GM04503 (cell line): ENCODE results near the gene ZNF319.
"Not testable (repeated sequence)": the region's sequence is repeated elsewhere in the genome, so short reads cannot be mapped to it uniquely, and the experiment has no call there.

Experiments
- DNase-seq: peaks from one replicate; pipeline ENCODE4 v3.0.0-alpha.2; 2012; ENCODE audit warnings: low read depth

Gene ZNF319

DNA sequence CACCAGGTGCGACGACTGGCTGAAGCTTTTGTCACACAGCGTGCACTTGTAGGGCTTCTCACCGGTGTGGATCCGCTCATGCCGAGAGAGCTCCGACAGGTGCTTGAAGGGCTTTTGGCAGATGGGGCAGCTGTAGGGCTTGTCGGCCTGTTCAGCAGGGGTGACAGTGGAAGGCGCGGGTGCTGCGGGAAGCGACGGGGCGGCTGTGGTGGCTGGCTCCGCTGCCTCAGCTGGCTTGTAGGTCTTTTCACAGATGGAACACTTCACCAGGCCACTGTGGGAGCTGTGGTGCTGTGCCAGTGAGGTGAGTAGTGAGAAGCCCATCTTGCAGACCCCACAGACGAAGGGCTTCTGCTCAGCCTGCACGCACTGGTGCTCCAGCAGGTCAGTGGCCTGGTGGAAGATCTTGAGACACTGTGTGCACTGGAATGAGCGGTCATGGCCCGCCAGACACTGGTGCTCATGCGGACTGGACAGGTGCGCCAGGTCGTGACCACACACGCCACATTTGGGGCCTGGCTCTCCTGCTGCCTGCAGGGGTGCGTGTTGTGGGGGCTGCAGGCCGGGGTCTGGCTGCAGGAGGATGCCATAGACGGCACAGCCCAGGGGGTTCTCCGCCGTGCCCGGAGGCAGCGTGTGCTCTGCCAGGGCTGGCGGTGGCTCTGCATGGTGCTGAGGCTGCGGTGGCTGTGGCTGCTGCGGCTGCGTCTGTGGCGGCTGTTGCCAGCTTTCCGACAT, 2.8 kb downstream of the ZNF319 start:
- no peak for DNase-seq

DNA sequence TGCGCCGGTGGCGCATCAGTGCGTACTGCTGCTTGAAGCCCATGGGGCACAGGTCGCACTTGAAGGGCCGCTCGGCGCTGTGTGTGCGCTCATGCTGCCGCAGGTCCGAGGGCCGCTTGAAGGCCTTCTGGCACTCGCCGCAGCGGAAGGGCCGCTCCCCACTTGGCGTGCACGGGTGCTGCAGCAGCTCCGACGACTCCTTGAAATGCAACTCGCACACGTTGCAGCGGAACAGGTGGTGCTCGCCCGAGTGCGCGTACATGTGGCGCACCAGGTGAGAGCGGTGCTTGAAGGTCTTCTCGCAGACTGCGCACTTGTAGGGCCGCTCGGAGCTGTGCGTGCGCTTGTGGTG, 3.3 kb downstream of the ZNF319 start:
- no peak for DNase-seq

DNA sequence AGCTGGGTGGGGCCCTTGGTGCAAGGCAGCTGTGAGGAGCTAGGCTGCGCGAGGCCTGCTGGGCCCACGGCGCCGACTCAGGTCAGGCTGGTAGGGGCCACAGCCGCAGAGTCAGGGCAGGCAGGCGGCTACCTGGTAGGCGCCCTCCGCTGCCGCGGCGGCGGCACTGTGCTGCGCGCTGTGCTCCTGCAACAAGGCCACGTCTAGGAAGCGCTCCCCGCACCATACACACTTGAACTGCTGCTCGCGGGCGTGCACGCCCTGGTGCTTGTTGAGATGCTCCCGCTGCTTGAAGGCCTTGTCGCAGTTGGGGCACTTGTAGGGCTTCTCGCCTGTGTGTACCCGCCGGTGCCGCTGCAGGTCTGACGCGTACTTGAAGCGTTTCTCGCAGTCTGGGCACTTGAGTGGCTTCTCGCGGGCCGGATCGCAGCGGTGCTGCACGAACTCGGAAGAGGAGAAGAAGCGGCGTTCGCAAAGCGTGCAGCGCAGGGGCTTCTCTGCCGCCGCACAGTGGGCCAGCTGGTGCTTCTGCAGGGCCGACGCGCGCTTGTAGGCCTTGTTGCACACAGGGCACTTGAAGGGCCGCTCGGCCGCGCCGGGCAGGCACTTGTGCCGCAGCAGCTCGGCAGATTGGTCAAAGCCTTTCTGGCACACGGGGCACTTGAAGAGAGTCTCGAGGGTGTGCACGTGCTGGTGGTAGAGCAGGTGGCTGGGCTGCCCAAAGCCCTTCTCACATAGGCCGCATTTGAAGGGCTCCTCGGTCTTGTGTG, 3.9 kb downstream of the ZNF319 start:
- DNase-seq: no peak

DNA sequence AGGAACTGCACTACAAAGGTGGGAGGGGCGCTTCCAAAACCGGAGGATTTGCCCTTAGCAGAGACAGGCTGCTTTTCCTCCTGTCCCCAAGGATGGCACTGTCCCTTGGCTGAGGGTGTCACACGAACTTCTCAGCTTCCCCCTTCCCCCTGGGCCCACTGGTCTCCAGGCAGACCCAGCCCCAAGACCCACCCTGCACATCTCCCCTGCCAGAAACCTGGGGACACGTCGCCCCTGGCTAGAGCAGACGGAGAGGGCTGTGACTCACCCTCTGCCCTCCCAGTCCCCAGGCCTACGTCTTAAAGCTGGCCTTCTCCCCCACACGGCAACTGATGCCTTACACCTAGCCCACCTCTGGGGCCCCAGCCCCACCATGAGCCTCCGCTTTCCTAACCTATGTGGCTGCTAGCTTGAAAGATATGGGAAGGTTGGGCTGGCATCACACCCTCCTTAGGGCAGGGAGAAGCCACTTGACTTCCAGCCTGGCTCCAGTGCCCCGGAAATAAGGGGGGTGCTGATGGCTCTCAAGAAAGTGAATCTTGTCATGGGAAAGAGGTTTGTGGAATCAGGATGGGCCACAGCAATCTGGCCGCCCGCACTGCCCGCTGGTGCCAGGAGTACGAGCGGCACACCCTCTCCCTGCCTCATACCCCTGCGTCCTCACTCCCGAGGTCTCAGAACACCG, 4.6 kb downstream of the ZNF319 start:
- no peak for DNase-seq

DNA sequence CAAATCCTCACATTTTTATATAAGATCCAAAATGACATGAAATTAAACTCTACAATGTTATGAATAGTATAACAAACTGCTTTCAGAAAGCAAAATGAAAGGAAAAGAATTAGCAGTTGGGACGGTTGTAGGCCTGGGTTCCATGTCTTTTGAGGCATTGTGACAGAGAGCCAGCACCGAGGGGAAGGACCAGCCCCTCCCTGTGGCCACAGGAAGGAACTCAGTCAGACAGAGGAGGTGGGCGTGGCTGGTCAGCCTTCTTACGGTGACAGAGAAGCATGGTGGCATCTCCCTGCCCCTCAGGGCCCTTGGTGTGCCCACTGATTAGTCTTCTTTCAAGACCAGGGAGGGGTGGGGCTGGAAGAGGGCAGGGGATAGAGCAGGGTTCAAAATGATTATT, 5.7 kb downstream of the ZNF319 start:
- no peak for DNase-seq

DNA sequence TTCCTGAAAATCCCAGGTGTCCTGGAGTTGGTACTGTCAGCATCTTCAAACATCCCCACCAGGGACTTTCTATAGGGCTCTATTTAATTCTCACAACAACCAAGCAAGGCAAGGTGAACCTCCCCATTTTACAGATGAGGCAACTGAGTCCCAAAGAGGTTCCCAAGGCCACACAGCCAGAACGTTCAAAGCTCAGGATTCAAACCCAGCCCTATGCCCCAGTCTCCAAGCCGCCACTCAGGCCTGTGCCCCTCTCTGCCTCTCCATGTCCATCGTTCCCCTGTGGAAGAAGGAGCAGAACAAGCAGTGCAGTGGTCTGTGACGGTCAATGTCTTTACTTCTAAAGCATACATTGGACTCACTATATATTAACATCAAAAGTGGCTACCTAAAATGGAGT, 6.1 kb downstream of the ZNF319 start:
- DNase-seq: no peak

DNA sequence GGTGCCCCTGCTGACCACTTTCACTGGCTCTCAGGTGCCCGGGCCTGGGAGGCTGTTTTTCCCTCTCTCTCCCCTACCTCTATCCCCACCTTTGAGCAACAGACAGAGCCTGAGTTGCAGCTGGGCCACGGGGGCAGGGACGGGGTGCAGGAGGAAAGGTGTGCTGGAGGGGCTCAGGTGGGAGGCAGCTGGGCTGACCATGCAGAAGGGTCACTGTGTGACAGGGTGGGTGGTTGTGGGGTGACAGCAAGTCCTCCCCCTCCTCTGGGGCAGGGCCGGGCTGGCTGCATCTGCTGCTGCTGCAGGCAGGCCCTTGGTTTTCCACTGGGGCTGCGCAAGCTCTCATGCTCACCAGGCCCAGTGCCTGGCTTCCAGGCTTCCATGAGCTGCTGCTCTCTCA, 6.6 kb downstream of the ZNF319 start:
- DNase-seq: no peak

DNA sequence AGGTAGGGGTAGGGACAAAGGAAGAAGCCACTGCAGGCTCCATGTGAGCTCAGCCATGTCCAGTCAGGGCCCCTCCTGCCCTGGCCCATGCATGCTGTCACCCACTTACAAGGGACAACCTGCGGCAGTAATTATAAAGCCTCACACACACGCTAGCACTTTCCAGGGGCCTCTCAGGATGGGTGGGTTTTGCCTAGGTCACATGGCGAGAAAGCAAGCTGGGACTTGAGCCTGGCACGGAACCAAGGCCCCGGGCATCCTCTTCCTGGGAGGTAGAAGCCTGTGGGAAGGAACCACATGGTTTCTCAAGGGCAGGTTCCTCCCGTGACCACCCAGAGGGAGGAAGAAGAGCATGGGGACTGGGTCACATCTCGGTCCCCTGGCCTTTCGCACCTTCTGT, 7.0 kb downstream of the ZNF319 start:
- DNase-seq: no peak

DNA sequence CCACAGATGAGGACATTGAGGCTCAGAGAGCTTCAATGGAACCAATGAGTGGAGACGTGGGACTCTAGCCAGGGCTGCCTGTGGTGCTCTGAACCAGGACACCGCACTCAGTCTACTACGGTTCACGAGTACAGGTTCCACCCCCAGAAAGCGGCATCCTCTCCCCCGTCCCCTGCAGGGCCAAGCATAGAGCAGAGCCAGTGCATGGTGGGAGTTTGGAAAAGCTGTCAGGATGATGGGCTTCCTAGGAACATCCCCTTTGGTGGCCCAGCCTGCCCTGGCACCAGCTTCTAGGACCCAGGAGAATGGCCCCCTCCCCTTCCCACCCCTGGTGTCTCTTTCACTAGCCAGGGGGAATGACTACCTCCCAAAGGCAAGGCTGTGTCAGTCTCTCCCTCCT, 8.4 kb downstream of the ZNF319 start:
- DNase-seq: no peak

DNA sequence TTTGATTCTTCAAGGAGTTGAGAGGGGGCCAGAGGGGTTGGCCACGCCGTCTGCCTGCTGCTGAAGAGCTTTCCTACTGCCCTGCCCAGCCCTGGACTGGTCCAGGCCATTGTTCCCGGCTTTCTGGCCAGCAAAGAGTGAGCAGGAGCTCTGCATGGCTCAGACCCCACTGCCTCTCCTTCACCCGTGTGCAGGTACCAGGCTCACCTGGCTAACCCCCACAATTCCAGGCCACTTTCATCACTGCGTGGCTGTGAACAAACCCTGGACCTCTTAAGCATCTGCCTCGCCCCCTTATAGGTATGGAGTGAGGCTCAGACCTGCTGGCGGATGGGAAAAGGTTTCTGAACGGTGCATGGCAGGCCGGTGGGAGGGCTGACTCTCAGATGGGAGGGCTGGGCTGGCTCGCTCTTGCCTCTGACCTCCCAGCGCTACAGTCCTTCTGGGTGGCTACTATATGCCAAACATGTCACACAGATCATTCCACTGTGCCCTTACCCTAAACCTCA, 8.9 kb downstream of the ZNF319 start:
- DNase-seq: no peak

DNA sequence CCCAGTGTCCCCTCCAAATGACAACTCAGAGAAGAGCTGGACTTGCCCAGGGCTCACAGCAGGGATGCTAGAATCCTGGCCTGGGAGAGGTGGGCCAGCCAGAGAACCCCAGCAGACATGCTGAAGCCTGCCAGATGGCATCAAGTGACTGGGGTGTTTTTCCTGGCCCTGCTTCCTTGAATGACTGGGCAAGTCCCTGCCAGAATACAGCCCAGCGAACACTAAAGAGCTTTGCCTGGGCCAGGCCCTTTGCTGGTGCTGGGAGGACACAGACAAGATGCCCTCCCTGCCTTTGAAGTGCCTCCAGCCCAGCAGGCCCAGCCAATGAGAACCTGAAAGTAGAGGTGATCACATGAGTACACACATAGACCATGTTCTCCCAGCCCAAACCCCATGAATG, 11.5 kb downstream of the ZNF319 start:
- DNase-seq: no peak

DNA sequence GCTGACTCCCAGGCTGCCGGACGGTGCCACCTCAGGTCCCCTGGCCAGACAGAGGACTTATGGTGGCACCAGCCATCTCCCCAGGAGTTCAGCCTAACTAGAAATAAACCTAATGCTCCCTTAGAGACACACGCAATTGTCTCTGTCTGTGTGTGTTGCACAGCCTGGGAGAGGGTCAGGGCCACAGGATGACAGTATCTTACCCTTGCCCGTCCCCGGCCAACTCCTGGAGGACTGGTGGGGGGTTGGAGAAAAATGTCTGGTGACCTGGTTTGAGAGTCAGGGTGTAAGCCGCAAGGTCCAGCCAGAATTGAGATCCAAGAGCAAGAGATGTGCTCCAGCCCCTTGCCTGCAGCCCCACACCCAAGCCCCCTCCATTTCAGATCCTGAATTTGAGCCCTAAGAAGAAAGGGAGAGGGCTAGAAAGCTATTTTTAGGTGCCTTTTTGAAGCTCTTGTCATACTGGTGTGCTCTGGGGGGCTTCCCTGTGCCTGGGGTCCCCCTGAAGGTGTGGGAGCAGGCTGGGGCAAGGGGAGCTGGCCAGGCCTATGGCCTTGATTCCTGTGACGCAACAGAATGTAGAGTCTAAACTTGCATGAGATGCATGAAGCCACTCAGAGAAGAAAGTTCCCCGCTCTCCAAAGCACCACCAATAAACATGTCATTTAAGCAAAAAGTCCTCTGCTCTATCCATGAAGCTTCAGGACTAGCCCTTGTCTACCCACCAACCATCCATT, 12.9 kb downstream of the ZNF319 start:
- no peak for DNase-seq

DNA sequence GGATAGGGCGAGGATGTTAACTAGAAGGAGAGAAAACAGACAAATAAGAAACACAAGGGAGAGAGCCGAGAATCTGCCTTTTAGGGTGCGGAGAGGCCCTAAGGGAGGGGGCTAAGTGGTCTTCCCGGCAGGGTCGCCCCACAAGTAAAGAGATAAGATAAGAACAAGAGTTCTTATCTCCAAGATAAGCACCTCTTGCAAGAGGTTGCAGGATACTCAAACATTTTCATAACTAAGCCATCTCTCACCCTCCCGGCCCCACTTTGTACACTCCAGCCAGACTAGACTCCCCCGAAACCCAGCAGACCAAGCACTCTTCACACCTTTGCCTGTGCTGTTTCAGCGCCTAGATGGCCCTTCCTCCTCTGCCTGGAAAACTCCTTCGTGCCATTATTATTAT, 14.3 kb downstream of the ZNF319 start:
- DNase-seq: no peak

DNA sequence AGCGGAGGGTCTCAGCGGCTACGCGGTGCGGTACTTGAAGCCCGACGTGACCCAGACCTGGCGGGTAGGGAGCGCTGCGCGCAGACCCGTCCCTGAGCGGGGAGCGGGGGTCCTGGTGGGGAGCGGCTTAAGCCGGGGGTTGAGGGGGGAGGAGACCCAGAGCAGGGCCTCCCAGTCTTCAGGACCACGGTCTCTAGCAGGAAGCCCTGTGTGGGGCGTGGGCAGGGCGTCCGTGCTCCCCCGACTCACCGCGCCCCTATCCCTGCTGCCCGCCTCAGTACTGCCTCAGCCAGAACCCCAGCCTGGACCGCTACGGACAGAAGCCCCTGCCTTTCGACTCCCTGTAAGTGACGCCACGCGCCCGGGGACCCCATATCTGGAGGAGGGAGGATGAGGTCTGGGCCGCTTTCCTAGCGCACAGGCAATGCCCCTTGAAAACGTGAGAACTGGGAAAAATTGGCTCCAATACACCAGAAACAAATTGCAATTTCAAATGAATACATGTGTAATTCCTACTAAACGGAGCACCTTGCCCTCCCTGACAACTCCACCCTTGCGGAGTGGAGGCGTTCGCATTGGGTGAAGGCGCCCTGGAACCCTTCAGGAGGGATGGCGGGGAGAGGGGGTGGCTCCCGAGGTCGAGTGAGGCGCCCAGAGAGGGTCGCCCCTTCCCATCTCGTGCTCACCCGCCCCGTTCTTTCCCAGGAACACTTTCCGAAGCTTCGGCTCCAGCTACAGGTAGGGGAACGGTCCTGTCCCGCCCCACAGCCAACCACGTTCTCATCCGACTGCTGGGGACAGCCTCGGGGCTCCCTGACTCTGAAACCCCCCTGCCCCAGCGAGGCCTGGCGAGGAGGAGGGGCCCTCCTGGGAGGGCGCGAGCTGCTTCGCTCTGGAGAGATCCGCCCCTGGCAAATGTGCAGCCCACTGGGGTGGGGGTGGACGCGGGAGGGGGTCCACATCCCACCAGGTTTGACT, 15.0 kb downstream of the ZNF319 start:
- DNase-seq: no peak

DNA sequence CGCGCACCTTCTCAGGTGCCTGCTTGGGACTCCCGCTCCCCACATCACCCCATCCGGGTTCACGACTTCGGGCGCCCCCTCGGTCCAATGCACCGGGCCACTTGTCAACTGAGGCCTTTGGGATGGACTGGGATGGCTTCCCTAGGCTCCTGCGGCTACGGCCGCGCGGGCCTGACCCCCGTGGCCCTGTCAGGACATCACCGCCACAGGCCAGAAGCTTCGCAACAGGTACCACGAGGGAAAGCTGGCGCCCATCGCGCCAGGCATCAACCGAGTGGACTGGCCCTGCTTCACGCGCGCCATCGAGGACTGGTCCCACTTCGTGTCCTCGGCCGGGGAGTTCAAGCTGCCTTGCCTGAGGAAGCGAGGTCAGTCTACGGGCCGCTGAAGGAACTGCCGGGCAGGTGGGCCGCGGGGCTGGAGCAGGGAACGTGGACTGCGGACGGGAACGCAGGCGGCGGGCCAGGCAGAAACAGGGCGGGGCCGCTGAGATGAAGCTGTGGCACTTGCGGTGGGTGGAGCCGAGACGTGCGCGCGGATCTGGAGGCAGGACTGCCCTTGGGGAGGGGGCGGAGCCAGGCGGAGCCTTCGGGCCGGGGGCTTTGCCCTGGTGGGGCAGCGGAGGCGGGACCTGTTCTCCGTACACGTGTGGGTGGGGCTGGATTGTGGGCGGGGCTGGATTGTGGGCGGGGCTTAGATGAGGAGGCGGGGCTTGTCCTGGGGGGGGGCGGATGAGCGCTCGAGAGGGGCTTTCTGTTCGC, 15.8 kb downstream of the ZNF319 start:
- no peak for DNase-seq

DNA sequence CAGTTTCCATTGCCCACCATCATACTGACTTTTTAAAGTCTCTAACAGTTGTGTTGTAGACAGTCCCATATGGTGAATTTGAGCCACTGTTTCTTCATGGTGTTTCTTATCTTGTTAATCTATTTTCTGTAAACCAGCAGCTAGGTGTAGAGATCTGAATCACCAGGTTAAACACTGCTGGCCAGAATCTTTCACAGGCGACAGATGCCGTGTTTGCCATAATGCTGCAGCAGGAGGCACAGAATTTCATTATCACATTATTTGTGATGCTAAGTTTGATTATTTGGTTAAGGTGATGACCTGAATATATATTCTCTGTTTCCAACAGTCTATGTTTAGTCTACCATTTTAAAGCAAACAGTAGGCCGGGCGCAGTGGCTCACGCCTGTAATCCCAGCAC, 18.1 kb downstream of the ZNF319 start:
- DNase-seq: no peak

DNA sequence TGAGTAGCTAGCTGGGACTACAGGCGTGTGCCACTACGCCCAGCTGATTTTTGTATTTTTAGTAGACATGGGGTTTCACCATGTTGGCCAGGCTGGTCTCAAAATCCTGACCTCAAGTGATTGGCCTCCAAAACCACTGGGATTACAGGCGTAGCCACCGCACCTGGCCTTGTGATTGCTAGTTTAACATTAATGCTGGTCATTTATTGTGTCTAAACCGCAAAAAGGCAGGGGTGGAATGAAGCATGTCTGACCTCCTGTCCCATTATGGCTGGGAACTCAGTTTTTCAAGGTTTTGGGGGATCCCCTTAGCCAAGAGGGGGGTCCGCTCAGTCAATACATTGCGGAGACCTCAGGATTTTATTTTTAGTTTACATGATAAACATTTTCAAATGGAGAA, 18.8 kb downstream of the ZNF319 start:
- no peak for DNase-seq

DNA sequence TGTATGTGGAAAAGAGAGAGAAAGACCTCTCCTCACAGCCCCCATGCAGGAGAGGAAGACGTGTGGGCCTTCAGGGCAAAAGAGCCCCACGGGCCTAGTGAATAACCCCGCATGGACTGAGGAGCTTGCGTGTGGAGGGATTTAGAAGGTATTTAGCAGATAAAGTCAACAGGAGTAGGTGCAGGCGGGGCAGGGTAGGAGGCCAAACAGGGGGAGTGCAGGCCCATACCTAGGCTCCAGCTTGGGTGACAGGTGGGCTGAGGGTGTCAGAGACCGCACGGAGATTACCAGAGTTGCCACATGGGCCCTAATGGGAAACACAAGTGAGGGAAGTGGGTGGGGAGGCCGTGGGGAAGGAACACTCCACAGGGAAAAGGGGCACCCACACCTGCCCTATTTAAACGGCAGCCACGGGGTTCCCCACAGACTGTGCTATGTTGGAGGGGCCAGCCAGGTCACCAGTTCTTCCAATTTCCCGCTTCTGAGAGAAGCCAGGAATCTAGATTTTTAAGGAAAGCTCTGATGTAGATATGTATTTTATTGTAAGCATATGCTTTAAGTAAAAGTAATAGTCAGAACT, 21.4 kb downstream of the ZNF319 start:
- no peak for DNase-seq

DNA sequence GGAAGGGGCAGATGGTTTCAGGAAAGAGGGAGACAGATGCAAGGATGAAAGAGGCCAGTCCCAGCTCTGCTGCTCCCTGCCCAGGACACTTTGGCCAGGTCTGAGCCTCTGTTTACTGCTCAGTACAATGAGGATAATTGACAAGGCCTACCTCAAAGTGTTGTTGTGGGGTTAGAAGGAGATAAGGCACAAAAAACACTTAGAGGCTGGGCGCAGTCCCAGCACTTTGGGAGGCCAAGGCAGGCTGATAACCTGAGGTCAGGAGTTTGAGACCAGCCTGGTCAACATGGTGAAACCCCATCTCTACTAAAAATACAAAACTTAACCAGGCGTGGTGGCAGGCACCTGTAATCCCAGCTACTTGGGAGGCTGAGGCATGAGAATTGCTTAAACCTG, 22.4 kb downstream of the ZNF319 start:
- DNase-seq: not testable (repeated sequence)
